SK-N-SH (cell line): ENCODE measurements around the gene AMZ1.

Experiments used
- GATA2 ChIP-seq: sonication (generic); formaldehyde crosslinking; IDR thresholded peaks from 2 replicates; pipeline ENCODE4 v1.5.0; 2020; ENCODE audit warnings: mild to moderate bottlenecking, missing genetic modification reagents
- MXI1 ChIP-seq: IDR thresholded peaks from 2 replicates; pipeline ENCODE4 v1.6.1; 2012; ENCODE audit warnings: mild to moderate bottlenecking, low read depth, low read length, improper control_type of control experiment
- NFIC ChIP-seq: IDR thresholded peaks from 2 replicates; pipeline ENCODE4 v1.4.0; 2012; ENCODE audit warnings: borderline replicate concordance
- POLR2AphosphoS5 ChIP-seq: IDR thresholded peaks from 2 replicates; pipeline ENCODE4 v1.6.1; 2012; ENCODE audit warnings: low read depth, low read length
- TAF1 ChIP-seq: IDR thresholded peaks from 2 replicates; pipeline ENCODE4 v1.6.1; 2012; ENCODE audit warnings: low read depth, mild to moderate bottlenecking, low read length, moderate library complexity, borderline replicate concordance
- TF ChIP-seq, protein P1 (sequence below): fragments of 200-600 bp; sonication (generic); IDR thresholded peaks from 2 replicates; pipeline ENCODE4 v1.6.1; 2017; ENCODE audit warnings: antibody characterized with exemption, mild to moderate bottlenecking, moderate library complexity
- TF ChIP-seq, protein P2 (sequence below): IDR thresholded peaks from 2 replicates; pipeline ENCODE4 v1.4.0; 2012; ENCODE audit warnings: low read depth
- TF ChIP-seq, protein P3 (sequence below): IDR thresholded peaks from 2 replicates; pipeline ENCODE4 v1.4.0; 2012; ENCODE audit warnings: low read depth, borderline replicate concordance

DNA sequence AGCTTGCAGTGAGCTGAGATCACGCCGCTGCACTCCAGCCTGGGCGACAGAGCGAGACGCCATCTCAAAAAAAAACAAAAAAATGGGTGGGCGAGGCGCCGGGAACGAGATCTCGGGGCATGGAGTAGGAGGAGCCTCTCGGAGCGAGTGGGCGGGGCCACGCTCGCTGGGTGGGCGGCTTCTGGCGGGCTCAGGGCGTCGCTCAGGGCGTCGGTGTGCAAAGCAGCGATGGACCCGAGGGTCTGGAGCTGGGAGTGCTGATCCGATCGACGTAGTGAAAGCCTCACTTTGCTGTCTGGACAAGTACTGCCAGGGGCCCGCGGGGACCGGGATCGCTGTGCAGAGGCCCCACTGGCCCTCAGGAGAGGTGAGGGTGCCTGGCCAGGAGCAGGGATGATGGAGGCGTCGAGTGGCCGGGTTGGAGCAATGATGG lies 22.6 kb upstream of the AMZ1 start:
- TF ChIP-seq POLR2AphosphoS5 = peak; percentile 10; the same call in 1 of the 2 replicates
- TF ChIP-seq GATA2 (CRISPR knock-in tag) = no peak
- TF ChIP-seq TAF1 = no peak
- TF ChIP-seq, protein P1, sequence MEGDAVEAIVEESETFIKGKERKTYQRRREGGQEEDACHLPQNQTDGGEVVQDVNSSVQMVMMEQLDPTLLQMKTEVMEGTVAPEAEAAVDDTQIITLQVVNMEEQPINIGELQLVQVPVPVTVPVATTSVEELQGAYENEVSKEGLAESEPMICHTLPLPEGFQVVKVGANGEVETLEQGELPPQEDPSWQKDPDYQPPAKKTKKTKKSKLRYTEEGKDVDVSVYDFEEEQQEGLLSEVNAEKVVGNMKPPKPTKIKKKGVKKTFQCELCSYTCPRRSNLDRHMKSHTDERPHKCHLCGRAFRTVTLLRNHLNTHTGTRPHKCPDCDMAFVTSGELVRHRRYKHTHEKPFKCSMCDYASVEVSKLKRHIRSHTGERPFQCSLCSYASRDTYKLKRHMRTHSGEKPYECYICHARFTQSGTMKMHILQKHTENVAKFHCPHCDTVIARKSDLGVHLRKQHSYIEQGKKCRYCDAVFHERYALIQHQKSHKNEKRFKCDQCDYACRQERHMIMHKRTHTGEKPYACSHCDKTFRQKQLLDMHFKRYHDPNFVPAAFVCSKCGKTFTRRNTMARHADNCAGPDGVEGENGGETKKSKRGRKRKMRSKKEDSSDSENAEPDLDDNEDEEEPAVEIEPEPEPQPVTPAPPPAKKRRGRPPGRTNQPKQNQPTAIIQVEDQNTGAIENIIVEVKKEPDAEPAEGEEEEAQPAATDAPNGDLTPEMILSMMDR = no peak
- TF ChIP-seq MXI1 = no peak
- TF ChIP-seq NFIC = no peak
- TF ChIP-seq, protein P2, sequence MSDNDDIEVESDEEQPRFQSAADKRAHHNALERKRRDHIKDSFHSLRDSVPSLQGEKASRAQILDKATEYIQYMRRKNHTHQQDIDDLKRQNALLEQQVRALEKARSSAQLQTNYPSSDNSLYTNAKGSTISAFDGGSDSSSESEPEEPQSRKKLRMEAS = no peak
- TF ChIP-seq, protein P3, sequence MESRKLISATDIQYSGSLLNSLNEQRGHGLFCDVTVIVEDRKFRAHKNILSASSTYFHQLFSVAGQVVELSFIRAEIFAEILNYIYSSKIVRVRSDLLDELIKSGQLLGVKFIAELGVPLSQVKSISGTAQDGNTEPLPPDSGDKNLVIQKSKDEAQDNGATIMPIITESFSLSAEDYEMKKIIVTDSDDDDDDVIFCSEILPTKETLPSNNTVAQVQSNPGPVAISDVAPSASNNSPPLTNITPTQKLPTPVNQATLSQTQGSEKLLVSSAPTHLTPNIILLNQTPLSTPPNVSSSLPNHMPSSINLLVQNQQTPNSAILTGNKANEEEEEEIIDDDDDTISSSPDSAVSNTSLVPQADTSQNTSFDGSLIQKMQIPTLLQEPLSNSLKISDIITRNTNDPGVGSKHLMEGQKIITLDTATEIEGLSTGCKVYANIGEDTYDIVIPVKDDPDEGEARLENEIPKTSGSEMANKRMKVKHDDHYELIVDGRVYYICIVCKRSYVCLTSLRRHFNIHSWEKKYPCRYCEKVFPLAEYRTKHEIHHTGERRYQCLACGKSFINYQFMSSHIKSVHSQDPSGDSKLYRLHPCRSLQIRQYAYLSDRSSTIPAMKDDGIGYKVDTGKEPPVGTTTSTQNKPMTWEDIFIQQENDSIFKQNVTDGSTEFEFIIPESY = no peak
